Mesendoderm (in vitro differentiated cells): ENCODE data around the gene CDC14B.
"Not testable (repeated sequence)": the region's sequence is repeated elsewhere in the genome, so short reads cannot be mapped to it uniquely, and the experiment has no call there.

Experiments
- DNase-seq: peaks from one replicate; pipeline ENCODE4 v3.0.0; 2013
- H2AK5ac ChIP-seq: 2 replicates; pipeline ENCODE4 v1.6.1; 2013; ENCODE audit warnings: low read length, inconsistent platforms
- H2BK120ac ChIP-seq: 2 replicates; pipeline ENCODE4 v1.6.1; 2013; ENCODE audit warnings: low read depth, mild to moderate bottlenecking, low read length, moderate library complexity, mixed read lengths
- H2BK15ac ChIP-seq: replicated peaks from 2 replicates; pipeline ENCODE4 v1.6.1; 2013; ENCODE audit warnings: low read depth, mild to moderate bottlenecking, moderate library complexity
- H2BK5ac ChIP-seq: 2 replicates; pipeline ENCODE4 v1.6.1; 2013; ENCODE audit warnings: low read length, inconsistent platforms
- H3K18ac ChIP-seq: 2 replicates; pipeline ENCODE4 v1.6.1; 2013; ENCODE audit warnings: mild to moderate bottlenecking, low read length, mixed read lengths
- H3K23ac ChIP-seq: one replicate; pipeline ENCODE4 v1.6.1; 2013; ENCODE audit warnings: low read length
- H3K27ac ChIP-seq: 2 replicates; pipeline ENCODE4 v1.5.1; 2013; ENCODE audit warnings: low read depth, mild to moderate bottlenecking, inconsistent platforms, low read length, moderate library complexity
- H3K27me3 ChIP-seq: 2 replicates; pipeline ENCODE4 v1.6.1; 2013; ENCODE audit warnings: low read length, control low read depth, mild to moderate bottlenecking, inconsistent platforms; ENCODE audit not compliant: insufficient read depth, poor library complexity
- H3K36me3 ChIP-seq: 2 replicates; pipeline ENCODE4 v1.6.1; 2013; ENCODE audit warnings: low read length, inconsistent platforms; ENCODE audit not compliant: control insufficient read depth, insufficient read depth
- H3K4ac ChIP-seq: one replicate; pipeline ENCODE4 v1.6.1; 2013; ENCODE audit warnings: low read depth, mild to moderate bottlenecking, low read length, moderate library complexity
- H3K4me1 ChIP-seq: 2 replicates; pipeline ENCODE4 v1.6.1; 2013; ENCODE audit warnings: low read depth, low read length, inconsistent platforms; ENCODE audit not compliant: control insufficient read depth
- H3K4me2 ChIP-seq: 2 replicates; pipeline ENCODE4 v1.6.1; 2013; ENCODE audit warnings: low read length
- H3K4me3 ChIP-seq: 2 replicates; pipeline ENCODE4 v1.5.1; 2013; ENCODE audit warnings: mild to moderate bottlenecking, low read length
- H3K56ac ChIP-seq: one replicate; pipeline ENCODE4 v1.6.1; 2013; ENCODE audit warnings: low read length
- H3K79me1 ChIP-seq: 2 replicates; pipeline ENCODE4 v1.6.1; 2013; ENCODE audit warnings: low read length, inconsistent platforms
- H3K79me2 ChIP-seq: 2 replicates; pipeline ENCODE4 v1.6.1; 2013; ENCODE audit warnings: mild to moderate bottlenecking, low read length; ENCODE audit not compliant: control insufficient read depth, insufficient read depth
- H3K9ac ChIP-seq: 2 replicates; pipeline ENCODE4 v1.6.1; 2013; ENCODE audit warnings: low read length, inconsistent platforms
- H4K5ac ChIP-seq: one replicate; pipeline ENCODE4 v1.6.1; 2013; ENCODE audit warnings: low read length
- H4K8ac ChIP-seq: one replicate; pipeline ENCODE4 v1.6.1; 2013; ENCODE audit warnings: low read depth, mild to moderate bottlenecking, control low read depth, low read length, moderate library complexity
- WGBS: extraction: QIAGEN DNeasy Blood & Tissue Kit; methylation state at CpG from one replicate; pipeline ENCODE4 v1.1.7; 2013; ENCODE audit warnings: low lambda C conversion rate, missing lambda C conversion rate; ENCODE audit not compliant: insufficient coverage; ENCODE audit errors: extremely low coverage; 5-methylcytosine and 5-hydroxymethylcytosine counted together

The CDC14B gene

DNA sequence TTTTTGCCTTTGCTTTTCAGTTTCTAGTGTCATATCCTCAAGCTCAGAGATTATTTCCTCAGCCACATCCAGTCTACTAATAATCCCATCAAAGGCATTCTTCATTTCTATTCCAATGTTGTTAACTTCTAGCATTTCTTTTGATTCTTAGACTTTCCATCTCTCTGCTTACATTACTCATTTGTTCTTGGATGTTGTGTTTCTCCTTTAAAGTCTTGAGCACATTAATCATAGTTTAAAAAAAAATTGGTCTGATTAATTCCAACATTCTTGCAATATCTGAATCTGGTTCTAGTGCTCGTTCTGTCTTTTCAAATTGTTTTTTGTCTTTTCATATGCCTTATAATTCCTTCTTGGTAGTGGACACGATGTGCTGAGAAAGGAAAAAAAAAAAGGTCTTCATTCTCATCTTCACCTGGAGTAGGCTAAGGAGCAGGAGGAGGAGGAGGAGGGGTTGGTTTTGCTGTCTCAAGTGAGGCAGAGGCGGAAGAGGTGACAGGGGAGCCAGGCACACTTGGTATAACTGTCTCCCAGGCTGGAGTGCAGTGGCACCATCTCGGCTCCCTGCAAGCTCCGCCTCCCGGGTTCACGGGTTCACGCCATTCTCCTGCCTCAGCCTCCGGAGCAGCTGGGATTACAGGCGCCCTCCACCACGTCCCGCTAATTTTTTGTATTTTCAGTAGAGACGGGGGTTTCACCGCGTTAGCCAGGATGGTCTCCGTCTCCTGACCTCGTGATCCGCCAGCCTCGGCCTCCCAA is 19.1 kb upstream of the CDC14B start:
- WGBS = no CpG with 5 or more reads among the region's 19 CpGs
- Histone ChIP-seq H3K23ac (no peak overlapping the region), H2AK5ac (no peak overlapping the region), H3K9ac (no peak overlapping the region), H2BK15ac (no peak overlapping the region), H3K4me2 (no peak overlapping the region), H3K4ac (no peak overlapping the region), H4K8ac (no peak overlapping the region), H3K18ac (no peak overlapping the region), H2BK120ac (no peak overlapping the region), H3K36me3 (no peaks in the 10 kb centered on the region), H3K4me1 (no peaks in the 10 kb centered on the region), H3K56ac (no peak overlapping the region), H3K4me3 (no peak overlapping the region), H3K27ac (no peak overlapping the region), H3K27me3 (no peaks in the 10 kb centered on the region), H3K79me1 (no peaks in the 10 kb centered on the region), H2BK5ac (no peak overlapping the region), H4K5ac (no peak overlapping the region), H3K79me2 (no peaks in the 10 kb centered on the region)
- no peak for DNase-seq

- WGBS = no CpG with 5 or more reads among the region's 1 CpG
- H3K4me2 ChIP-seq = no peak overlapping the region
- H4K8ac ChIP-seq = no peak overlapping the region
- H3K27ac ChIP-seq = no peak overlapping the region
- no peak overlapping the region for H3K23ac ChIP-seq
- H3K4me3 ChIP-seq = no peak overlapping the region
- H4K5ac ChIP-seq = no peak overlapping the region
- H3K18ac ChIP-seq = no peak overlapping the region
- DNase-seq = no peak
- H2AK5ac ChIP-seq = no peak overlapping the region
- H2BK5ac ChIP-seq = no peak overlapping the region
- no peak overlapping the region for H2BK120ac ChIP-seq
- no peaks in the 10 kb centered on the region for H3K27me3 ChIP-seq
- no peak overlapping the region for H3K56ac ChIP-seq
- no peak overlapping the region for H3K4ac ChIP-seq
- H3K9ac ChIP-seq = no peak overlapping the region
- no peak overlapping the region for H2BK15ac ChIP-seq
- no peaks in the 10 kb centered on the region for H3K79me1 ChIP-seq
- no peaks in the 10 kb centered on the region for H3K36me3 ChIP-seq
- H3K79me2 ChIP-seq = no peaks in the 10 kb centered on the region
- no peaks in the 10 kb centered on the region for H3K4me1 ChIP-seq
Observed at GRCh38 chr9:96636368-96636767, 16.7 kb upstream of the CDC14B start.

DNA sequence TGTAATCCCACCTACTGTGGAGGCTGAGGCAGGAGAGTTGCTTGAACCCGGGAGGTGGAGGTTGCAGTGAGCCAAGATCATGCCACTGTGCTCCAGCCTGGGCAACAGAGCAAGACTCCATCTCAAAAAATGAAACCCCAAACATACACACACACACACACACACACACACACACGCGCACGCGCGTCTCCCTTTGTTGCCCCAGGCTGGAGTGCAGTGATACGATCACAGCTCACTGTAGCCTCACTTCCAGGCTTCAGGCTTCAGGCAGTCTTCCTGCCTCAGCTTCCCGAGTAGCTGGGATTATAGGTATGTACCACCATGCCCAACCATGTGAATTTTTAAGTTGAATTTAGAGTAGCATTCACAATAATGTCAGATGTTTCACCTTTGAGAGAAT is 13.9 kb upstream of the CDC14B start:
- H3K18ac ChIP-seq, H3K79me1 ChIP-seq, H2BK120ac ChIP-seq, H3K9ac ChIP-seq, H3K79me2 ChIP-seq, H2AK5ac ChIP-seq, H3K4me3 ChIP-seq, H3K27ac ChIP-seq, H4K5ac ChIP-seq, H4K8ac ChIP-seq, H3K4me2 ChIP-seq, H3K23ac ChIP-seq, H3K4ac ChIP-seq, H3K4me1 ChIP-seq, H3K56ac ChIP-seq, DNase-seq, H2BK5ac ChIP-seq, H3K27me3 ChIP-seq, H2BK15ac ChIP-seq, H3K36me3 ChIP-seq: not testable (repeated sequence)
- no CpG with 5 or more reads among the region's 8 CpGs for WGBS

- Histone ChIP-seq H3K4me3 (no peak overlapping the region), H3K56ac (no peak overlapping the region), H3K23ac (no peak overlapping the region), H2BK15ac (no peak overlapping the region), H3K27ac (no peak overlapping the region), H3K4me2 (no peak overlapping the region), H3K79me2 (no peaks in the 10 kb centered on the region), H3K79me1 (no peaks in the 10 kb centered on the region), H3K4ac (no peak overlapping the region), H3K9ac (no peak overlapping the region), H3K4me1 (no peaks in the 10 kb centered on the region), H3K36me3 (no peaks in the 10 kb centered on the region), H2BK120ac (no peak overlapping the region), H3K18ac (no peak overlapping the region), H2BK5ac (no peak overlapping the region), H4K5ac (no peak overlapping the region), H4K8ac (no peak overlapping the region), H2AK5ac (no peak overlapping the region), H3K27me3 (no peaks in the 10 kb centered on the region)
- WGBS = no CpG with 5 or more reads among the region's 6 CpGs
- DNase-seq = no peak
Observed at GRCh38 chr9:96626912-96627311, 7.3 kb upstream of the CDC14B start.

GRCh38 chr9:96621618-96622017 is 2.0 kb upstream of the CDC14B start:
- Histone ChIP-seq H3K27me3 (no peaks in the 10 kb centered on the region), H3K23ac (no peak overlapping the region), H2BK120ac (no peak overlapping the region), H2AK5ac (no peak overlapping the region), H3K79me2 (peaks cover 21% of the 10 kb centered on the region), H2BK15ac (no peak overlapping the region), H4K5ac (peak overlapping the region; percentile 56), H2BK5ac (peak overlapping the region; percentile 55), H3K4ac (peak overlapping the region; percentile 9), H3K36me3 (no peaks in the 10 kb centered on the region), H3K79me1 (peaks cover 8% of the 10 kb centered on the region), H3K4me2 (peak overlapping the region; percentile 34), H3K9ac (peak overlapping the region; percentile 58), H4K8ac (no peak overlapping the region), H3K18ac (peak overlapping the region; percentile 97), H3K27ac (no peak overlapping the region), H3K56ac (peak overlapping the region; percentile 67), H3K4me3 (no peak overlapping the region), H3K4me1 (peaks cover 7% of the 10 kb centered on the region)
- DNase-seq = peak; percentile 52
- no CpG with 5 or more reads among the region's 4 CpGs for WGBS

DNA sequence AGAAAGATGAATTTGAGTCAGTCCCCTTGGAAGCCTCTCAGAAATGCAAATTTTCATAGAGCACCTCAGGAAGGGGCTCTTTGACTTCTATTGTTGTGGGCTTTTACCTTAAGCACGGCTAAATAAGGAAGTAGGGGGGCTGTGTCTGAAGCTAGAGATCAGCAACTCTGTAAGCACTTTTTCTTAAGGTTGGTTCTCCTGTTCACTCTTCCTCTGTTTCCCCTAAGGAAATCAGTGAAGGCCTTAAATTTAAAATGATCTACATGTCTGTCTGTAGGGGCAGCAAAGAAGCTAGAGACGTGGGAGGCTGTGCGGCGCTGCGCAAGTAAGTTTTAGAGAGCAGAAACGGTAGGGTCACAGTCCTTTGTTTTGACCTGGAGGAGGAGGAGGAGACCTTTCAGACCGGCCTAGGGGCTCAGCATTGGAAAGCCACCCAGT is 1.2 kb upstream of the CDC14B start:
- H3K4me2 ChIP-seq = peak overlapping the region; percentile 44
- peak overlapping the region; percentile 89 for H3K27ac ChIP-seq

More for the DNA sequence above, 1.2 kb upstream of the CDC14B start:
- Histone ChIP-seq H3K4me1 (peaks cover 7% of the 10 kb centered on the region), H3K79me1 (peaks cover 8% of the 10 kb centered on the region), H3K4ac (peak overlapping the region; percentile 59), H4K5ac (no peak overlapping the region), H2BK120ac (no peak overlapping the region), H2BK5ac (no peak overlapping the region), H3K18ac (peak overlapping the region; percentile 45), H3K56ac (peak overlapping the region; percentile 84), H2AK5ac (no peak overlapping the region), H2BK15ac (peak overlapping the region; percentile 23), H3K9ac (peak overlapping the region; percentile 56), H3K79me2 (peaks cover 26% of the 10 kb centered on the region), H3K4me3 (no peak overlapping the region), H4K8ac (peak overlapping the region; percentile 44), H3K36me3 (no peaks in the 10 kb centered on the region), H3K27me3 (no peaks in the 10 kb centered on the region), H3K23ac (no peak overlapping the region)
- peak; percentile 87 for DNase-seq
- no CpG with 5 or more reads among the region's 7 CpGs for WGBS
